HG03354 (cell line): ENCODE results near the gene TH.

ENCODE experiments used
- ATAC-seq: cut with Tn5 transposase; IDR thresholded peaks from one replicate; pipeline ENCODE4 v1.9.1; 2021; ENCODE audit warnings: mild to moderate bottlenecking; ENCODE audit not compliant: unreplicated experiment, poor library complexity, severe bottlenecking

The TH gene

DNA sequence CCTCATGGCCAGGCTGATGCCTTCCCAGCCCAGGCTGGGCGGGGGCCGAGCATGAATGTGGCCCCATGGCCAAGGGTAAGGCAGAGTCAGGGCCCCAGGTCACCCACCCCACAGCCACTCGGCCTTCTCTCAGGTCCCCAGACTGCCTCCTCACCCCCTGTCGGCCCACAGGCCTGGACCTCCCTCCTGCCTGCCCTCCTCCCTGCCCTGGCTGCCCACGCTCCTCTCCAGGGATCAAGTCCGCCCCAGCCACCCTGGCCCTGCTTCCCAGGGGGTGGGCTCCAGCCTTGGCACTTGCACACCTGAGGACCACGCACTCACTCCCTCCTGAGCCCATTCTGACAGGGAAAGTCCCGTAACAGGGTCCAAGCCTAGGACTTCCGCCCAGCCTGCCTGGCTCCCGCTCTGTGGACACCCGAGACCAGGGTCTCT, 37.8 kb upstream of the TH start:
- ATAC-seq = no peak

DNA sequence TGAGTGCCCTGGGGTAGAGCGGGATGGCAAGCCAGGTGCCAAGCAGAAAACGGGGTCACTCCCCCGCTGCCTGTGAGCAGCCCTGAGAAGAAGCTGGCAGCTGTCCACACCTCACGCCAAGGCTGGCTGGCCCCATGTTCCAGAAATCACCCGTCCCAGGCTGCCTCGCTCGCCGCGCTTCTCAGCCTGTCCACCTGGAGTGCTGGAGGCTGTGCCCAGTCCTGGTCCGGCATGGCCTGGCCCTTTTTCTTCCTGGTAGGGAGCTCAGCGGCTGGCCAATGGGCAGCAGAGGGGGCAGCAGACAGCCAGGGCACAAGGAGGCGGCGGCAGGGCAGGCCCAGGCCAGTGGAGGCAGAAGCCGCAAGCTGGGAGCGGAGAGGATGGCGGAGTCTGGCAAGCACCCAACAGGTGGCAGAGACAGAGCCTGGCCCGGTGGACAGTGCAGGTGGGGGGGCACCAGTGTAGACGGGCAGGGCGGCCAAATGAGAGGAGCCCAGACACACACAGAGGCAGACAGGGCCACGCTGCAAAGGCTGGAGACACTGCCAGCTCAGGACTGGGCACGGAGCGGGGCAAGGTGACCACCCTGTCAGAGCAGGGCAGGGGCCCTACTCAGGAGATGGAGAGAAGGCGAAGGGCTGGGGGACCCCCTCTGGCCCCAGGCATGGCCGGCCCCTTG, 37.2 kb upstream of the TH start:
- ATAC-seq = no peak

DNA sequence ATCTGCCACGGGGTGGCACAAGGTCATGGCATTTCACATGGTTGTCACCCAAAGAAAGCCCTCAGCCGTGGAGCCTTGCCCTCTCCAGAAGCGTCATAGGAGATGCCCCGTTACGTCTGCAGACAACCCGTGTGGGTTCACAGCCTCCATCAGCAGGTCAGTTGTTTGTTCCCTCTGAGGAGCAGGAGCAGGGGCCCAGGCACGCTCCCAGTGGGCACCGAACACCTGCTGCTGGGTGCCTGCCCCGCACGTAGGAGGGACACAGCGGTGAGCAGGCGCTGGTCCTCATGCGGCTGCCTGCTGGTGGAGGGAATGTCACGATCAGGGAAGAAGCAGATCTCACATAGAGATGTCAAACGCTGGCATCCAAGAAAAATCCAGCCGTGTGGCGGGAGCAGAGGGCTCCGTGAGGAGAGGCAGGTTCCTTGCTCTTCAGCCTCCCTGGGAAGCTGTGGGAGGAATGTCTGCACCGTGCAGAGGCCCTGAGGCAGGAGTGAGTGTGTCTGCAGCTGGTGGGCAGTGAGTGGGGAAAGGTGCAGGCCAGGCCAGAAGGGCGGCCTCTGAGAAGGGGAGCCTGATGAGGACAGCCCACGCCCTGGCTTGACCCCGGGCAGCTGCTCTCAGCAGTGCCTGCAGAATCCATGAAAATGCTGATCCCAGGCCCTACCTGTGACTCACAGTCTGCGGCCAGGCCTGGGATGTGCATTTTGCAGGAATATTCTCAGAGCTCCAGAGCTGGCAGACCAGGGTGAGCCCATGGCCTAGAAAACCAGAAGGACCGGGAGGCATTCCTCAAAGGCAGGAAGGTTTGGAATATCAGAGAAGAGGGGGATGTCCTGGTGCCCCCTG, 36.4 kb upstream of the TH start:
- ATAC-seq = no peak

DNA sequence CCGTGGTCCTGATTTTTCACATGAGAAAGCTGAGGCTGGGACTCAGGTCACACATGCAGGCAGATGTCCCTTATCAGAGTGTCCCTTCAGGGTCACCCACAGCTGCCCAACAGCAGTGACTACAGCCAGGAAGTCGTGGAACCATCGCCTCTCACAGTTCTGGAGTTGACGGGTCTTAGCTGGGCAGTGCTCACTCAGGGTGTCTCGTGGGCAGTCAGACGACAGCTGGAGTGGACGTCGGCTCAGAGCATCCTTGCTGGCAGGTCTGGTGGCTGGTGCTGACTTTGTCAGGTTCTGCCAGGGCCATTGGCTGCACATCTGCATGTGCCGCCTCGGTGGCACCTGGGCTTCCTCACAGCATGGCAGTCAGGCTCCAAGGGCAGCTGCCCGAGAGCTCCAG, 35.6 kb upstream of the TH start:
- no peak for ATAC-seq

DNA sequence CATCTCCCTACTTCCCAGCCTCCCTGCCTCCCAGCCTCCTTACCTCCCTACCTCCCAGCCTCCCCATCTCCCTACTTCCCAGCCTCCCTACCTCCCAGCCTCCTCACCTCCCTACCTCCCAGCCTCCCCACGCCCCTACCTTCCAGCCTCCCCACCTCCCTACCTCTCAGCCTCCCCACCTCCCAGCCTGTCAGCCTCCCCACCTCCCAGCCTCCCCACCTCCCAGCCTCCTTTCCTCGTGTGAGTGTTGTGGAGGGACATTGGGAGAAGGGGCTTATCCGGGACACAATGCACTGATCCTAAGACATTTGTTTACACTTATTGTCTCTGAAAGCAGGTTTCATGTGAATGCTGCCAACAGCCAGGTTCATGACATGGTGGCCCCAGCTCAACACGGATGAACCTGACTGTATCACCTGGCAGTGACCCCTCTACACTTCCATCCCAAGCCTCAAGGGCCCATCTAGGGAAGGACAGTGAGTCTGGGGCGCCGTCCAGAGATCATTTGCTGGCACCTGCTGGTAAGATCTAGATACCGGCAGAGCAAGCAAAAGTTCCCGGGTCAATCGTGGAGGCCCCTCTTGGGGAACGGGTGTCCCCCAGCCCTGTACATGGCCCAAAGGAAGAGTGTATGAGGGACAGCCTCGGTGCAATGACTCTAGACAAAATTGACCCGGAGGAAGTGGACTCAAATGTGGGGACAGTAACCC, 34.5 kb upstream of the TH start:
- ATAC-seq = no peak

DNA sequence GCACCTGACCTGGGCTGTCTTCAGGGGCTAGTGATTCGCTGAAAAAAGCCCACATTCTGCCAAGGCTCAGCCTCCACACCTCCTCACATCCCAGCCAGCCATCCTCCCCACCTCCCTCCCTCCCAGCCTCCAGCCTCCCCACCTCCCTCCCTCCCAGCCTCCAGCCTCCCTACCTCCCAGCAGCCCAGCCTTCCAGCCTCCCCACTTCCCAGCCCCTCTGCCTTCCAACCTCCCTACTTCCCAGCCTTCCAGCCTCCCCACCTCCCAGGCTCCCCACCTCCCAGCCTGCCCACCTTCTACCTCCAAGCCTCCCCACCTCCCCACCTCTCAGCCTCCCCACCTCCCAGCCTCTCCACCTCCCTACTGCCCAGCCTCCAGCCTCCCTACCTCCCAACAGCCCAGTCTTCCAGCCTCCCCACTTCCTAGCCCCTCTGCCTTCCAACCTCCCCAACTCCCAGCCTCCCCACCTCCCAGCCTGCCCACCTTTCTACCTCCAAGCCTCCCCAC, 33.7 kb upstream of the TH start:
- ATAC-seq = no peak

- no peak for ATAC-seq
Observed at GRCh38 chr11:2204361-2205213, 33.0 kb upstream of the TH start.

- no peak for ATAC-seq
Observed at GRCh38 chr11:2203440-2204259, 32.0 kb upstream of the TH start.

DNA sequence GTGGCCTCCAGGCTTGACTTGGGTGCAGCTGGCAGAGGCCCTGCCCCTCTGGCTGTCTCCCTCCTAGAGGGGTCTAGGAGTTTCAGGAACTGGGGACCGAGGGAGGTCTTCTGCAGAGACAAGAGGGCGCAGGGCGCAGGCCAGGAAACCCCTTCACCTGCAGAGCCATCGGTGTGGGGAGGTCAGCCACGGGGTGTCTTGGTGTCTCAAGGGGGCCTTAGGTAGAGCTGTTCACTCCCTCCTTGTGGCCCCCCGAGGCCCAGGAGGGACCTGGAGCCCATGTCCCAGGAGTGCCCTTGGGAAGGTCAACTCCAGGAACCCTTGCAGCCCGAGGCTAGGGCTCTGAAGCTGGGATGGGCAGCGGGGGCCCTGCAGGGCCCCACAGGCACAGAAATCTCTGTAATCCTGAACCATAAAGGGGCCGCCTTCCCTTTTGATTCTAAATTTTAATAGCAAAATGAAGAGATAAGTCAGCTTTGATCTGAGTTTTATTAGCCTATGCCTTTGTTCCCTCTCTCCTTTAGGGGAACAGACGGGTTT, 31.4 kb upstream of the TH start:
- no peak for ATAC-seq

DNA sequence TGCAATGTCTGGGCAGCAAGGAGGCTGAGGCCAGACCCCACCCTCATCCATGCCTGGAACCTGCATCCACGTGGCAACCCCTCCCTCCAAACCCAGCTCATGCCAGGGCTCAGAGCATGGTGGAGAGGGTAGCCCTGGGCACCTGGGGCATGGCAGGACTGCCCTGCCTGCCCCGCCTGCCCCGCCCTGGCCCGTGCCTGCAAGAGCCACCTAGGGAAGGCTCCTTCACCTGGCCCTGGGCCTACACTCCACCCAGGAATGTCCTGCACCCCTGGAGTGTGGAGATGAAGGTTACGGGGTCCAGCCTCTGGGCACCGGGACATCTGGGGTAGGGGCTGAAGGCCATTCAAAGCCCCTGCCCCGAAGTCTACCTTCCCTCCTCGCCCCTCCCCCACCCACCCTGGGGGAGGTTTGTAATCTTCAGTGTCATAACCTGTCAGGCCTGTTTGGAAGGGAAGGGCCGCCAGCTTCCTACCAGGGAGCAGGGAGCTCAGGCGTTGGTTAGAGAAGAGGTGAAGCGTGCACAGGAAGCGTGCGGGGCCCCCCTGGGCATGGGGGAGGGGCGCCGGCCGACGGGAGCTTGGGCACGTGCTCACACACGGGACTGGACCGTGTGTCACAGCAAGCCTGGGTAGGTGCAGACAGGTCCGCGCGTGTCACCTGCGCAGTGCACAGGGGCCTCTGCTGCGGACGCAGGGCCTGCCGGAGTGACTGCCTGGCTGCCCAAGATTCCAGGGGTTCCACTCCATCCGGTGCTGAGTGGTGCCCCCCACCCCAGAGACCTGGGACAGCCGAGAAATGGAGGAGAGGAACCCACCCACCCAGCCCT, 30.7 kb upstream of the TH start:
- no peak for ATAC-seq

DNA sequence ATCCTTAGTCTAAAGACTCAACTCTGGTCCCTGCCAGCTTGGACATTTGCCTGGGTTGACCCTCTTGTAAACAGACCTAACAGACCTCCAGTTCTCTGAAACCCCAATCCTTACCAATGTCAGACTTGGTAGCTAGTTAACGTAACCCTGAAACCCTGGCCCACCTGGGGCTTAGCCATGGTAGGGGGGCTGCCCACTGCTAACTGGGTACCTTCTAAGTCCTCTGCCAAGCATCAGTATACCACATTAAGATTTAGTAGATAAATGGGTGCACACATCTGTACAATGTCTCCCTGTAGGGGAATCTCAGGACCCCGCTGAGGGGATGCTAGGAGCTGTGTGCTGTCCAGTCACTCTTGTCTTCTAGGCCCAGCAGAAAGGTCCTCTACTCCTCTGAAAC, 29.9 kb upstream of the TH start:
- no peak for ATAC-seq

- no peak for ATAC-seq
Observed at GRCh38 chr11:2200957-2201519, 29.4 kb upstream of the TH start.

DNA sequence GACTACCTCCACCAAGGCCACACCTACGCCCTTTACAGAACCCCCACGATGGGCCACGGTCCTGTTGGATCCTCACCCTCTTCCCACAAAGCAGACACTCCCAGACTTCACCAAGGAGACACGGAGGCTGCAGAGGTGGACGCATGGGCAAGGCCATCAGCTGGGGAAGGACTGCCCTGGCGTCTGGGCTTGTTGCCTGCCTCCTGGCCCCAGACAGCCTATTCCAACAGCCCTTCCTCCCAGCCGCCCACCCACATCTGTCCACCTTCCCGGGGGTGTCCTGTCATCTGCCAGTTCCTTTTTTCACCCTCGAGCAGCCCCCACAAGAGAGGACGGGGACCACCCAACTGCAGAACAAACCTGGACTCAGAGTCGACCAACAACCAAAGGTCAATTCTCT, 28.9 kb upstream of the TH start:
- ATAC-seq = no peak

- no peak for ATAC-seq
Observed at GRCh38 chr11:2199466-2200341, 28.1 kb upstream of the TH start.

- no peak for ATAC-seq
Observed at GRCh38 chr11:2198621-2199365, 27.2 kb upstream of the TH start.
